ENCODE results near the gene CSN1S1.

Gene CSN1S1

GRCh38 chr4:69951602-69952001 lies 20.7 kb downstream of the CSN1S1 start:
- H3K4me3 ChIP-seq (ENCODE audit: low read length): no peak overlapping the region
- TF ChIP-seq ZNF274 (IDR thresholded peaks at IDR 0.05; ENCODE audit: low read depth, low read length): no peak

- no peak overlapping the region for H3K4me3 ChIP-seq (ENCODE audit: low read length)
- TF ChIP-seq ZNF274 (IDR thresholded peaks at IDR 0.05; ENCODE audit: low read depth, low read length): no peak
Observed at GRCh38 chr4:69957209-69957608, 26.3 kb downstream of the CSN1S1 start.

GRCh38 chr4:69965628-69966027 lies 34.8 kb downstream of the CSN1S1 start, which contains the start of gene CSN2:
Gene CSN2, minus strand, starts transcription at chr4:69965728. Its CDS starts 4,733 bp downstream, at chr4:69960995.
- H3K4me3 ChIP-seq (ENCODE audit: low read length): no peak within 1 kb of the TSS
- no peak for TF ChIP-seq ZNF274 (IDR thresholded peaks at IDR 0.05; ENCODE audit: low read depth, low read length)

GRCh38 chr4:69970071-69970470 lies 39.2 kb downstream of the CSN1S1 start:
- no peak for TF ChIP-seq ZNF274 (IDR thresholded peaks at IDR 0.05; ENCODE audit: low read depth, low read length)
- no peak overlapping the region for H3K4me3 ChIP-seq (ENCODE audit: low read length)

- H3K4me3 ChIP-seq (ENCODE audit: low read length): no peak overlapping the region
- TF ChIP-seq ZNF274 (IDR thresholded peaks at IDR 0.05; ENCODE audit: low read depth, low read length): no peak
Observed at GRCh38 chr4:69974631-69975030, 43.8 kb downstream of the CSN1S1 start.

- TF ChIP-seq ZNF274 (IDR thresholded peaks at IDR 0.05; ENCODE audit: low read depth, low read length): no peak
- no peak overlapping the region for H3K4me3 ChIP-seq (ENCODE audit: low read length)
Observed at GRCh38 chr4:69977582-69977981, 46.7 kb downstream of the CSN1S1 start.

- TF ChIP-seq ZNF274 (IDR thresholded peaks at IDR 0.05; ENCODE audit: low read depth, low read length): no peak
- no peak overlapping the region for H3K4me3 ChIP-seq (ENCODE audit: low read length)
Observed at GRCh38 chr4:69984030-69984443, 53.2 kb downstream of the CSN1S1 start.

- no peak overlapping the region for H3K4me3 ChIP-seq (ENCODE audit: low read length)
- TF ChIP-seq ZNF274 (IDR thresholded peaks at IDR 0.05; ENCODE audit: low read depth, low read length): no peak
Observed at GRCh38 chr4:69986663-69987062, 55.8 kb downstream of the CSN1S1 start.

GRCh38 chr4:69991016-69991415 lies 60.1 kb downstream of the CSN1S1 start:
- no peak for TF ChIP-seq ZNF274 (IDR thresholded peaks at IDR 0.05; ENCODE audit: low read depth, low read length)
- no peak overlapping the region for H3K4me3 ChIP-seq (ENCODE audit: low read length)

- no peak for TF ChIP-seq ZNF274 (IDR thresholded peaks at IDR 0.05; ENCODE audit: low read depth, low read length)
- no peak overlapping the region for H3K4me3 ChIP-seq (ENCODE audit: low read length)
Observed at GRCh38 chr4:69994782-69995181, 63.9 kb downstream of the CSN1S1 start.

- no peak within 1 kb of the TSS for H3K4me3 ChIP-seq (ENCODE audit: low read length)
- no peak for TF ChIP-seq ZNF274 (IDR thresholded peaks at IDR 0.05; ENCODE audit: low read depth, low read length)
Observed at GRCh38 chr4:69995526-69996016, 64.7 kb downstream of the CSN1S1 start, which contains the start of gene STATH. Gene STATH, plus strand, starts transcription at chr4:69995966. Its CDS starts 2,472 bp downstream, at chr4:69998438.
